Hematopoietic multipotent progenitor cell treated with erythropoietin and hydrocortisone succinate and interleukin-3 and kit ligand, for 17 days (in vitro differentiated cells): ENCODE measurements around the gene ZNF302.
"Not testable (repeated sequence)": the region's sequence is repeated elsewhere in the genome, so short reads cannot be mapped to it uniquely, and the experiment has no call there.

Source experiments
- DNase-seq: peaks from one replicate; pipeline ENCODE4 v3.0.0-alpha.2; 2015; ENCODE audit warnings: low spot score

ZNF302 gene

DNA sequence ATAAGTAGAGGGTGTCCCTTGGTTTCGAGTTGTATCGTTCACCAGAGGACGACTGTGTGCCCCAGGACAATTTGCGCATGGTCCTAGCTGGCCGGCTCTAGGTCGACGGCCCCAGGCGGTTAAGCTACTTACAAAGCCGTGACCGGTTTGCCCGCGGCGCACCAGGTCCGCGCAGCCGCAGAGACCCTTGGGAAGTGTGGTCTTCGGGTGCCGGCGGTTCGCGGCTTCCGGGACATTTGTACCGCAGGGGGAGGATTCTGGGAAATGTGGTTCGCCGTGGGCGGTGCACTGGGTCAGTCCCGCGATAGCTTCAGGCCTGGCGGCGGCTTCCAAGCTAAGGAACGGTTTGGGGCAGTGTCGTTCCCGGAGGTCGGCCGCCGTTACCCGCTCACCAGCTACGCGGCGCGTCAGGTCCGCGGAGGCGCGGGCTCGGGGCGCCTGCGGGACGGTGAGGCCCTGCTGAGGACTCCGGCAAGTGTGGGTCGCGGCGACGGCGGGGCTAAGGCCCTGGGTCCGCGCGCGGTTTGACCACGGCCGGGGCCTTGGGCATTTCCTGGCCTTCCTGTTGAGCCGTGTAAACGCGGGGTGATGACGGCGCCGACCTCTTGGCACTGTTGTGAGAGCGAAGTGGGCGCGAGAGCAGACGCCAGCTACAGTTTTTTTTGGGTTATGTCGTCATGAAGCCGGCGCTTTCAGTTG, at the start of gene ZNF302:
Gene ZNF302 (plus strand): TSS at position 293 of the 699 bp plus-strand sequence. CDS start 1,127 bp downstream, outside the sequence.
- DNase-seq = peak; percentile 83

- no peak for DNase-seq
Measured at GRCh38 chr19:34633802-34634201, 43.7 kb upstream of the ZNF302 start.

DNA sequence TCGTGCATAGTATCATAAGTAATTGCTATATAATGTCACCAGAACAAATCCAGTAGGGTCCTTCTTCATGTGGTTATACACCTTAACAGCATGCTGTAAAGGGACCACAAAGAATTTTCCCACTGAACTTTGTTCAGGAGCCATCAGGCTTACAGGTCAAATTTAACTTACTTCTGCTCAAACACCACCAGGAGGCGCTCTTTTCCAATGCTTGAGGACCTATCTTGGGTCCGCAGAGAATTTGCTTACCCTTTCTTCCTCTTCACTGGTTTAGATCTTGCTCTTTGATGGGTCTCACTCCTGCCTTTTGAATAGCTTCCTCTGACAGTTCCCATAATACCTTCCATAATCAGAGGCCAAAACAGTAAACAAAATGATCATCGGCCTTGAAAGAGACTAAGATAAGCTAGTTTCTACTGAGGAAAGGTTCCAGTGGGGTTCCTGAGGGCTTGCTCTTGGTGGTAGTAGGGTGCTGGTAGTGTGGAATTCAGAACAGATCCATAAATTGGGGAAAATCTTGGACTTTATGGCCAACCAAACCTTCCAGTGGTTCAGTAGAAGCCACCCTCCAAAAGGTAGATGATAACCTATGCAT, 37.9 kb upstream of the ZNF302 start:
- peak; percentile 74 for DNase-seq

DNA sequence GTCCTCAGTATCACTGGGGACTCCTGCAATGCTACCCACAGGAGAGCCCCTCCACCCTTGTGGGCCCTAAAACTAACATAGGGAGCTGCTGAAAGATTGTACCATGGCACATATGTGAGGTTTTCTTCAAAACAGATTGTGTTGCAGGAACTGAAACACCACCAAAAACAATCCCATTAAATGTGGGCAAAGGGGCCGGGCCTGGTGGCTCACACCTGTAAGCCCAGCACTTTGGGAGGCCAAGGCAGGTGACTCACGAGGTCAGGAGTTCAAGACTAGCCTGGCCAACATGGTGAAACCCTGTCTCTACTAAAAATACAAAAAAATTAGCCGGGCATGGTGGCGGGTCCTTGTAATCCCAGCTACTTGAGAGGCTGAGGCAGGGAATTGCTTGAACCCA, 35.2 kb upstream of the ZNF302 start:
- DNase-seq = no peak

- DNase-seq = no peak
Measured at GRCh38 chr19:34644991-34645461, 32.5 kb upstream of the ZNF302 start.

- DNase-seq = no peak
Measured at GRCh38 chr19:34645551-34645950, 31.9 kb upstream of the ZNF302 start.

DNA sequence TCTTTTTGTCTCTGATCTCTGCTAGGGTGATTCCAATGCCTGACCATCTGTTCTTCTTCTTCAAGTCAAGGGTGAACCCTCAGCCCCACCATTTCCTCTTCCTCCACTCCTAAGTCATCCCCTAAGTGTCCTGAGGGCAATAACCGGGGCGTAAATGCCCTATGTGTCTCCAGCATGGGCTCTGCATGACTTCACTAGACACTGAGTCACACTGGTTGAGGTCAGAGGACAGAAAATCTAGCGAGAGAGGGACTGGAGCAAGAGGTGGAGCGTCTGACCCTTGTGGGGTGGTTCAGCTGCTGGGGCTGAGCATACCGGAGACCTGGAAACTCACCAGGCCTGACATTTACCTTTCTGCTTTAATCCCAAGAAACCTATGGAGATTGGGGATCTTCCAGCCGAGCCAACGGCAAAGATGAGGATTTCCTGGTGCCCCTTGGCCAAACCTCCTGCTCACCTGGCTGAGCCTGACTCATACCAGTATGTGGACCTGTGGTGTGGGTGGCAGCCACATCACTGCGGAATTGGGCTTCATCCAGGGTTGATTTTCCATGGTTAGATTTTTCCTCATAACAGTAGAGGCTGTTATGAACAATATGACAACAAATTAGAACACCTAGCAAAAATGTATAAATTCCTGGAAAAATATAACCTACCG, 27.5 kb upstream of the ZNF302 start:
- DNase-seq = no peak

DNA sequence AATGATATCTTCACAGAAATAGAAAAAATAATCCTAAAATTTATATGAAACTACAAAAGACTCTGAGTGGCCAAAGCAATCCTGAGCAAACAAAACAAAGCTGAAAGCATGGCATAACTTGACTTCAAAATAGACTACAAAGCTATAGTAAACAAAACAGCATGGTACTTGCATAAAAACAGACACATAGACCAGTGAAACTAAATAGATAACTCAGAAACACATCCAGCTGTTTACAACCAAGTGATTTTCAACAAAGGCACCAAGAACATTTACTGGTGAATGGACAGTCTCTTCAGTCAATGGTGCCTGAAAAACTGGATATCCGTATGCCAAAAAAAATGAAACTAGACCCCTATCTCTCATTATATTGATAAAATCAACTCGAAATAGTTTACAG, 25.7 kb upstream of the ZNF302 start:
- DNase-seq = no peak

- DNase-seq = no peak
Measured at GRCh38 chr19:34654796-34655195, 22.7 kb upstream of the ZNF302 start.

DNA sequence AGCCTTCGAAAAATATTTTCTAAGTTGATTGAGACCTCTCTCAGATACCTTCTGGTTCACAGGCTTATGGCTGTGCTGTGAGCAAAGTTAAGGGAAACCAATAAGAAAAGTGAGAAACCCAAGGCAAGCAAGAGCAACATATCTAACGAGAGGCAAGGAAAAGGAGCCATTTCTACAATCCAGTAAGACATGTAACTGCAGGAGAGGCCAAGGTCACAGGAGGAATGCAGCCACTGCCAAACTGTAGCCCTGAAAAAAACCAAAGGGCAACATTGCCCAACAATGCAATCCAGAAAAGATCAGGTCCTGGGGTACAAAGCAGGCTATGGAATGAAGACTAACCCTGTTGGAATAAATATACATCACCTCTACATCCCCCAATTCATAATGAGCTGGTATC, 21.8 kb upstream of the ZNF302 start:
- no peak for DNase-seq

- no peak for DNase-seq
Measured at GRCh38 chr19:34661357-34661756, 16.1 kb upstream of the ZNF302 start.

- no peak for DNase-seq
Measured at GRCh38 chr19:34662919-34663318, 14.6 kb upstream of the ZNF302 start.

DNA sequence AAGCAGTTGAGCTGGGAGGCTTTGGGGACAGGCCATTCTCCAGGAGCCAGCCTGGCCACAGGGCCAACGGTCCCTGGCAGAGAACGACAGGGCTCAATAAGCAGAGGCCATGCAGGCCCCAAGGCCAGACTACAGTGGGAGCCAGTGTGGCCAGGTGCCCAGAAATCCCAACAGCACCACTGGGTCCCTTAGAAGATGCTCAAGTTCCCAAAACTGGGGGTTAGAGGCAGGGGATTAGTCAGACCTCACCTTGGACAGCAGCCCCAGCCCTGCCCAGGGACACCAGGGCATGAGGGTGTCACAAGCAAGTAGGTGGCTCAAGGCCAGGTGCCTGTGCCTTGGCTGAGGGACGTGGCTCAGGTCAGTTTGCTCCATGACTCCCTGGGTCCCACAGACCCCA, 13.3 kb upstream of the ZNF302 start:
- DNase-seq = no peak

GRCh38 chr19:34664870-34665269, 12.6 kb upstream of the ZNF302 start:
- DNase-seq = no peak

DNA sequence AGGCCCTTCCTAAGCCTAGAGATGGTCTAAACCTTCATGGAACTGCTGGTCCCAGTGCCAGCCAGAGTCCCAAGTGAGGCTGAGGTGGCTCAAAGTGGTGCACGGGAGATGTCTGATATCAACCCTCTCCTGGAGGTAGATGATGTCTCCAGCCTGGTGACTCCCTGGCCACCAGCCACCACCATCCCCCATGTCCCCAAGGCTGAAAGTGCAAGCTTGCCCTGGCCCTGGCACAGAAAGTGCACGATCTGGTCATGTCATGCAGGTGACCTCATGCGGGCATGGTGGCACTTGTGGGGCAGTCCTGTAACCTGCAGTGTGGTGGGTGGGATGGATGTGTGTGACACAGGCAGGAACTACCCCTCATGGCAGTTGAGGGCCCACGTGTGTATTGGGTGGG, 12.2 kb upstream of the ZNF302 start:
- DNase-seq = not testable (repeated sequence)

DNA sequence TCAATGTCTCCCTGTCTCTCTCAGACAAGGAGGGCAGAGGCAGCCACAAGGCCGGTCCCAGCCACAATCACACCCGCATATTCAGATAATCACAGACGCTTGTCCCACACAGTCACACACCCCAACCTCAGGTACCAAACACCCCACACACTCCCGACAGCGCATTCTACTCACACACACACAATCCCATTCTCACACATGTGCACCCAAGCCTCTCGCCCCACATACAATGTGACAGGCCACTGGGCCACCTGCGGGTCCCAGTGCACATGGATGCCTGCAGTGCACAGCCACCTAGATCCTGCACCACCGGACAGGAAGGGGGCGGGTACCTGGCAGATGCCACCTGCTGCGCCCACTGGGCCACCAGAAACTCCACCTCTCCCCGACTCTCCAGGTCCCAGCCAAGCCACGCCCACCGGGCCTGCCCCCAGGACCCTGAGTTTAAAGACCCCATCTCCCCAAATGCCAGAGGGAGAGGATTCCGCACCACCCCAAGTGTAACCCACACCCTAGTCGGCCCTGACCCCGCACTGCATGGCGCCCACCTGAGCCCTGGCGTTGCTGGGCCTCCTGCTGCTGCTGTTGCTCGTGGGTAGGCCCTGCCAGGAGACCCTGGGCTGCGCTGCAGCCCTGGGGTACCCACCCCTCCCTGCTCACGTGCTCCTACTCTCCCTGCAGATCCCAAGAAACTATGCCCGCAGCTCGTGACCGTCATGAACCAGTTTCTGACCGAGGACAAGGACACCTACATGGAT, 11.1 kb upstream of the ZNF302 start:
- no peak for DNase-seq

- no peak for DNase-seq
Measured at GRCh38 chr19:34666958-34667265, 10.6 kb upstream of the ZNF302 start.

DNA sequence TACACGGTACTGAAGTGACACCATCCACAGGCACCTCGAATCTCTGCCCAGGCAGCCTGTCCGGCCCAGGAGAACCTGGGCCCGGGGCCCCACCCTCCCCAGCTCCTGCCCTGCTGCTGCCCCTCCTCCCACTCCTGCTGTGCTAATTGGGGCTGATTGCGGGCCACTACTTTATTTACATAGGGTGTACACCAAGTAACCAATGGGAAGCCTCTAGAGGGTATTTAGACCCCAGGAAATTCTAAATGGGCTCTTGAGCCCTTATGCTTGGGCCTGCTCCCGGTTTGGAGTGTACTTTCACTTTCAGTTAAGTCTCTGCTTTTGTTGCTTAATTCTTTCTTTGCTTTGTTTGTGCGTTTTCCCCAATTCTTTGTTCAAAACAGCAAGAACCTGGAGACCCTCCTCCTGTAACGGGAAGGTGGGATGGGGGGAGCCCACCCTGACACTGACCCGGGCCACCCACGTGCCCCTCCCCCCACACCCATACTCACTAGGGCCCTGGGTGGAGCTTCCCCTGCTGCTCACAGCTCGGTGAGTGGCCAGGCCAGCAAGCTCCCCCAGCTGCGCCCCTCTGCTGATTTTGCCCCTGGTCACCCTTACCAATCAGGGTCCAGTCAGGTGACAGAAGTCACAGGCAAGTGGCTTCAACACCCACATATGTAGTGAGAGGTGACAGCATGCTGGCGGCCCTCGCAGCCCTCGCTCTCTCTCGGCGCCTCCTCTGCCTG, 10.0 kb upstream of the ZNF302 start:
- no peak for DNase-seq

GRCh38 chr19:34668077-34668689, 9.3 kb upstream of the ZNF302 start:
- not testable (repeated sequence) for DNase-seq

GRCh38 chr19:34668690-34669089, 8.8 kb upstream of the ZNF302 start:
- not testable (repeated sequence) for DNase-seq

DNA sequence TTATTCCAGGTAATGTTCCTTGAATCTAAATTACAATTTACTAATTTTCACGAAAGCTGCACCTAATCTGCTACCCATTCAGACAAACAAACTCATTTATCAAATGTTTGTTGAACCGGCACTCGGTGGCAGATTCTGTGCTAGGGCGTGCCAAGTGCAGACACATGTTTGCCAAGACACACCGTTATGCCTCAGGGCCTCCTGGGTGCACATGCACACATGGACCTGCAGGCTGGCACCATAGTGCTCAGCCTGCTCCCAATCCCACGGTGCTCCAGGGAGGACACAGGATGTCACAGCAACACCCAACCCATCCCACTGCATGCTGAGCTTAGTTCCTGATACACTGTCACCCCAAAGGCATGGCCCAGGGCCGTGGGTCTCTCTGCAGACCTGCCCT, 8.2 kb upstream of the ZNF302 start:
- no peak for DNase-seq

DNA sequence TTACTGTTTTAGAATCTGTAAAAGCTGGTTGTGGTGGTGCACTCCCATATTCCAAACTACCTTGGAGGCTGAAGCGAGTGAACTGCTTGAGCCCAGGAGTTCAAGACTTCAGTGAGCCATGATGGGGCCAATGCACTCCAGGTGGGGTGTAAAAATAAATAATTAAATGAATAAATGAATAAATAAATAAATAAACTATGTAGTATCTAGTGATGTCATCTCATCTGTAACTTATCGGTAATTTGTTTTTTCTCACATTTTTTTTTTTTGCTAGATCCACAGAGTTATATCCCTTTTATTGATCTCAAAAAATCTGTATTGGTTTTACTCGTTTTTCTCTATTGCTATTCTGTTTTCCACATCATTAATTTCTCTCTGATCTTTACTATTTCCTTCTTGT, 5.5 kb upstream of the ZNF302 start:
- DNase-seq = no peak
